SH-SY5Y (cell line): ENCODE results near the gene PROCA1.

ENCODE experiments used
- GATA2 ChIP-seq: IDR thresholded peaks from 2 replicates; pipeline ENCODE4 v1.6.1; 2011; ENCODE audit warnings: mild to moderate bottlenecking, low read depth, low read length
- GATA3 ChIP-seq: IDR thresholded peaks from 2 replicates; pipeline ENCODE4 v1.6.1; 2011; ENCODE audit warnings: low read depth, mild to moderate bottlenecking, low read length, moderate library complexity

GRCh38 chr17:28720247-28720996 is 8.7 kb upstream of the PROCA1 start:
- no peak for TF ChIP-seq GATA2
- TF ChIP-seq GATA3: no peak
